ENCODE results near the gene CEPT1.

The CEPT1 gene

DNA sequence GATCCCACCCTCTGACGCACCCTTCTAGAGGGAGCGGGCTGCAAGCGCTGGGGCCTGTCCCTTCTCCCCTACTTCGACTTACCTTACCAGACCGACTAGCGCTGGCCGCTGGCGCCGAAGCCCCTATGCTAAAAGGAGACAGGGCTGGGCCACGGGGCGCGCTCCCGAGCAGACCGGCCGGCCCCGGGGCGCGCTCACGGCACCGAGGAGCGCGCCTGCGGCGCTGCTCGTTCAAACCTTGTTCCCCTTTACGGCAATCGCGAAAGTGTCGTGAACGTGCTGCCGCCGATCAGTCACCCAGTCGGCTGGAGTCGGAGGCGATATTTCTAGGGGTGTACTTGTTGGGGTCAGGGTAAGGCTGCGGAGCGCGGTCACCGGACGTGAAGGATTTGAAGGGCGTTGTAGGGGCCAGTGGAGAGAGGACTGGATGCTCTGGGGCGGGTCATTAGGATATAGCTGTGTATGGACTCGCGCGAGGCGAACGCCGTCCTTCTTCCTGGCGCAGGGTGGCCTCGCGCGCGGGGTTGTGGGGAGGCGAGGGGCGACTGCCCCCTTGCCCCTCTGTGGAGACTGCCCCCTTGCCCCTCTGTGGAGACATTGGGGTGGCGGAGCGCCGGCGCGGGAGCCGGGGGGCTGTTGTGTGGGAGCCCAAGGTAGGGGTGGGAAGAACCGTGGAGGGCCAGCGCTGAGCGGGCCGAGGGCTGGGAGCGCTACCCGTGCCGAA is at the start of gene CEPT1, which contains the start of gene DRAM2:
Gene CEPT1 (plus strand): TSS at position 268 of the 724 bp plus-strand sequence. CDS start 7,492 bp downstream, outside the sequence.
Gene DRAM2 (minus strand): TSS at position 138 of the 724 bp plus-strand sequence. CDS start 8,539 bp downstream, outside the sequence.
- no peak for TF ChIP-seq CTCF (IDR thresholded peaks at IDR 0.05)

DNA sequence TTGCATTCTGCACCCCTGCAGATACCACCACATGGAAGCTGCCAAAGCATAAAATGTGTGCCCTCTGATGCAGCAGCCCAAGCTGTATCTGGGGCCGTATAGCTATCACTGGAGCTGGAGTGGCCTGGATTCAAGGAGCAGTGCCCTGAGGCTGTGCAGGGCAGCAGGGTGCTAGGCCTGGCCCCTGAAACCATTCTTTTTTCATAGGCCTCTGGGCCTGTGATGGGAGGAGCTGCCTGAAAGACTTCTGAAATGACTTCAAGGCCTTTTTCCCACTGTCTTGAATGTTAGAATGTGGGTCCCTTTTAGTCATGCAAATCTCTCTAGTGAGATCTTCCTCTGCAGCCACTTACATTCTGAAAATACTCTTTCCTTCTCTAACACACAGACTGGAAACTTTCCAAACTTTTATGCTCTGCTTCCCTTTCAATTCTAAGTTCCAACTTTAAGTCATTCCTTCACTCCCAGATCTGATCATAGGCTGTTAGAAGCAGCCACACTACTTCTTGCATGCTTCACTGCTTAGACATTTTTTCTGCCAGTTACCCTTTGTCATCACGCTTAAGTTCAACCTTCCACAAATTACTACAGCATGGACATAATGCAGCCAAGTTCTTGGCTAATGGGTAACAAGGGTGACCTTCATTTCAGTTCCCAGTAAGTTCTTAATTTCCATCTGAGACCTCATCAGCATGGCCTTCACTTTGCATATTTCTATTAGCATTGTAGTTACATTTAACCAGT is 42.5 kb upstream of the CEPT1 start:
- no peak for TF ChIP-seq CTCF (IDR thresholded peaks at IDR 0.05)

GRCh38 chr1:111099289-111099688 is 40.7 kb upstream of the CEPT1 start:
- no peak for TF ChIP-seq CTCF (IDR thresholded peaks at IDR 0.05)

GRCh38 chr1:111101854-111102642 is 38.0 kb upstream of the CEPT1 start:
- no peak for TF ChIP-seq CTCF (IDR thresholded peaks at IDR 0.05)

DNA sequence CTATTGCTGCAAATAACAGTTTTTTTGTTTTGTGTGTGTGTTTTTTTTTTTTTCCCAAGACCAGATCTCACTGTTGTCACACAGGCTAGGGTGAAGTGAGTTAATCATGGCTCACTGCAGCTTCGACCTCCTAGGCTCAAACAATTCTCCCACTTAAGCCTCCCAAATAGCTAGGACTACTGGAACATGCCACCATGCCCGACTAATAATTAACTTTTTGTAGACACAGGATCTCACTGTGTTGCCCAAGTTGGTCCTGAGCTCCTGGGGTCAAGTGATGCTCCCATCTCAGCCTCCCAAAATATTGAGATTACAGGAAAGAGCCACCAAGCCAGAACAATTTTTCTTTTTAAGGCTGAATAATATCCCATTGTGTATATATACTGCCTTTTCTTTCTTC is 35.0 kb upstream of the CEPT1 start:
- no peak for TF ChIP-seq CTCF (IDR thresholded peaks at IDR 0.05)

GRCh38 chr1:111110197-111110899 is 29.7 kb upstream of the CEPT1 start:
- no peak for TF ChIP-seq CTCF (IDR thresholded peaks at IDR 0.05)

GRCh38 chr1:111116496-111116895 is 23.5 kb upstream of the CEPT1 start:
- no peak for TF ChIP-seq CTCF (IDR thresholded peaks at IDR 0.05)

All from LNCAP (cell line).